NCI-H446 (cell line): Measurements from ENCODE around the gene MRE11.
"Not testable (repeated sequence)": the region's sequence is repeated elsewhere in the genome, so short reads cannot be mapped to it uniquely, and the experiment has no call there.

ENCODE experiments used
- DNase-seq, 2 experiments: peaks; one replicate each; lab custom pipeline; 2025; lab: John Stamatoyannopoulos, UW

The MRE11 gene

DNA sequence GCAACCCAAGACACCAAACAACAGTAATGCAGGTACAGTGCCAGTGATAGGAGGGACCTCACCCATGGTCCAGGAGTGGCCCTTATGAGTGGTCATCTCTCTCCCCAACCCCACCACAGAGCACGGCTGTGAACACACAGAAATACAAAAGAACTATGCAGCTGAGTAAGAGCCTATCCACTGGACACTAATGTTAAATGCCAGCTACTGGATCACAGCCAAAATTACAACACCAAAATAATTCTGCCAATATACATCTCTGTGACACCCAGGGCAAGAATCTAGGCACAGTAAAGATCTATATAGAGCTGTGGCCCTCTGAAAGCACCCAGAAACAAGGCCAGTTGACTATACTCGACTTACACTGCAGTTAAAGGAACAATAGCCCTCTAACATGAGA lies 69.6 kb downstream of the MRE11 start:
- no peak for DNase-seq

DNA sequence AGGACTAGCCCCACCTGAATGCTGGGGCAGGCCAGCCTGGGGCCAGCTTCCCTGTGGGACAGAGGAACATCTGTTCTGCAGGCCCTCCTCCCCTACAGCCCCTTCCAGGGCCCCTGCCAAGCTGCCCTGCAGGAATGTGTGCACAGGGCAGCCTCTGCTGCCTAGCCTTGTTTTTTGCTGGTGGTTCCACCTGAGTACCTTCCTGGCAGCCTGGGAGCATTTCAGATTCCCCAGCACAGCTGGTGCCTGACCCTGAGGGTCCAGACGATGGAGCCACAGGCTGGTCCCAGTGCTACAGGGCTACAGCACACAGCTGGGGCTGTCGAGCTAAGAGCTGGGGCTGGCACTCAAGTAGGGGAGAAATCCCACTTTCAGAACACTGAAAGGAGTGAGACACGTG lies 70.1 kb downstream of the MRE11 start:
- no peak for DNase-seq

DNA sequence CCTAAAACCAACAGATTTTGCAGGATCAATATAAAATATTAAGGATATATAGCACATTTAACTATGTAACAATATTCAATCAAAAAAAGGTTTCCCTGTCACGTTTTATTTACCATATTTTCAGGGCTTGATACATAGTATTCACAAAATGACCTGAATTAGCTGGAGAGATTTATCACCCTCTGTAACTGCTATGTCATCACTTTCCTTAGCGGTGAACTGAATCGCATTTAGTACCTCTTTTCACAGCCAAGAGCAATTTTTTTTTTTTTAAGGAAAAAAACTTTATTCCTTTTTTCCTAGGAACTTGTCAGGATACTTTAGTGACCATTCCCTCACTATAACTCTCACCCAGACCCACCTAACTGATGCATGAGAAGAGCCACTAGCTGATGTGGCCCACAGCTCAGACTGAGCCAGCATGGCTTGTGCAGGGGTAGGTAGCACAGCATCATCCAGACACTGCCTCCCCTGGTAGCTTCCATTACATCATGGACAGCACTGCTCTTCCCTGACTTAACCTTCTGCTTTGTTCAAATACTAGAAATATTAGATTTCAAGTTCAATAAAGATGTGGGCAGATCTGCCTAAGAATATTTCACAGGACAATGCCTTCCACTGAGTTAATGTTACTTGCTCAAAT lies 75.4 kb downstream of the MRE11 start:
- DNase-seq, result no peak

DNA sequence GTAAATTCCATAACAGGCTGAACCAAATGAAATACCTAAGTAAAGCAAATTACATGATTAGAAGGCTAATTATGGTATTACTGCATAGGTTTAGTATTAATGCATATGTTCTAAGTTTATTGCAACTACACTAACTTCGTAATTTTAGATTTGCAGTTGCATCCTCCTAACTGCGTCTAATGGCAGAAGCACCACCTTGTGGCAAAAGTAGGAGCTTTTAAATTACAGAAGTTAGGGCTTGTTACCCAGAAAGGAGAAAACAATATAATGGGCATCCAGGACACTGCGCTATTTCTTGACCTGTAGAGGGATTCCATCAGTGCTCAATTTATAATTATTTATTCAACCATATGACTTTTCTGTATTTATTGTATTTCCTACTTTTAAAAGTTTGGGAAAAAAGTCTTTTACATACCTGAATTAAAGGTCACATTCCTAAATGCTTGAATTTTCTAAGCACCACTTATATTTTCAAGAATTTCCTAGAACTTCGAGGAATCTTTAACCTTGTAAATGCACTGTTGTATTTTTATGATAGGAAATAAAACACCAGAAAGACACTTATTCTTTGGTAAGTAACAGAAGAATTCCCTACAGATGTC lies 76.2 kb downstream of the MRE11 start:
- peak in 1 of 2 experiments; percentile 23 for DNase-seq

DNA sequence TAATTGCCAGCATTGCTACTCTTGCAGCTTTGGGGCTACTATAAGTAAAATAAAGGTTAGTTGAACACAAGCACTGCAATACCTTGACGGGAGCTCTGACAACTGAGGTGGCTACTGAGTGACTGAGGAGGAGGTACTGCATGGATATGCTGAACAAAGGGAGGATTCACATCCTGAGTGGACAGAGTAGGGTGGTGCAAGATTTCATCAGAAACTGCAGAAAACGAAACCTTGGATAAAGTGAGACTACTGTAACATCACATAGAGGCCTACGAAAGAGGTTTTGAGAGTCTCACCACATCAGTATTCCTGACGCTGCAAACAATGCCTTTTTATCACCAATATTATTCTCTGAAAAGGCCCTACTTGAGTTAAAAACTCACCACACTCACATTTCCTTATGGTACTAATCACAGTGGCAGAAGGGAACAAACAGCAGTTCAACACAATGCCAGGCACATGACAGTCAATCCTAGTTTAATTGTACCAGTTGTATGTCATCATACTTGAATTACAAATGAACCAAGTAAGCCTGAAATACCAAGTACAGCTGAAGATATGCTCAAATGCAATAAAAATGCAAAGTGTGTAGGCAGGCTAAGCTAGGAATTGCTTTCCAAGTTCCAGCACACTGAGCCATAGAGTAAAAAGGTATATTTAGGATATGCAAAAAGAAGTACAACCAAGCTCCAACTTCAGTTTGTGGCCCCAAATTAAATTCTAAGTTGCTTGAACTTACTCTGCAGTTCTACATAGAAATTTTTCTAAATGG lies 88.4 kb downstream of the MRE11 start:
- DNase-seq, result no peak

DNA sequence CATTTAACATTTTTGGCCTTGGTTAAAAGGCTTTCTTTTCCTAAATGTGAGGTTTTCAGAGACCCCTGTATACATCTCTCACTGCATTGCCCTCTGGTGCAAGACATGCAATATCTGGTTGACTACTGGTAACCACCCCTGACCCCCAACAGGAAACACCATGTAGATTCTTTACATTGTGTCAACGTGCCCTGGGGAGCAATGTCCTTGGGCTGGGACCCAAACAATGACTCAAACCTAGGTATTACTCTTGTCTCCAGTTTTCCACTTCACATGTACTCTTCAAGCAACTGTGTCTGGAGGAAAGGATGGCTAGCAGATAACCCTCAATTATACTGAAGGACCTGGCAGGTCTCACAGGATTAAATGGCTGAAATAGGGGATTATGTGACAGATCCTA lies 91.3 kb downstream of the MRE11 start:
- DNase-seq, result no peak

DNA sequence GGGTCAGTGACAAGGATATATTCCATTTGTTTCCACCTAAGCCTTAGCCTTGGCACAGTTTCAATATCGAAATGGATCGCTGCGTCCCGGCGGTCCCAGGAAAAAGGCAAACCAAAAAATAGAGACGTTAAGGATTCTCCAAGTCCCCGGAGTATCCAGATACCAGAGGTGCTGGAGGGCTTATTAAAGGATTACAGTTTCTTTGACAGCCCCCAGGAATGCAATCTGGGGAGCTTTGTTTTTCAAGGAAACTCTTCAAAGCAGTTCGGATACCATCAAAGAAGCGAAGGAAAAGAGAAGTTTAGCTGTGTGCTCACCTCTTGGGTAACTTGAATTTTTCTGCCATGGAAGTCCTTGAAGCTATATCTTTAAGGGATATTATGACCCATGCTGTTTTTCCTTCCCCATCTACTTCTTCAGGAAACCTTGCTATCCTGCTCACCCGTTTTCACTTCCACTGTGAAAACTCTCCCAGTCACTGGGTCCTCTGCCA lies 91.8 kb downstream of the MRE11 start:
- DNase-seq, result no peak

DNA sequence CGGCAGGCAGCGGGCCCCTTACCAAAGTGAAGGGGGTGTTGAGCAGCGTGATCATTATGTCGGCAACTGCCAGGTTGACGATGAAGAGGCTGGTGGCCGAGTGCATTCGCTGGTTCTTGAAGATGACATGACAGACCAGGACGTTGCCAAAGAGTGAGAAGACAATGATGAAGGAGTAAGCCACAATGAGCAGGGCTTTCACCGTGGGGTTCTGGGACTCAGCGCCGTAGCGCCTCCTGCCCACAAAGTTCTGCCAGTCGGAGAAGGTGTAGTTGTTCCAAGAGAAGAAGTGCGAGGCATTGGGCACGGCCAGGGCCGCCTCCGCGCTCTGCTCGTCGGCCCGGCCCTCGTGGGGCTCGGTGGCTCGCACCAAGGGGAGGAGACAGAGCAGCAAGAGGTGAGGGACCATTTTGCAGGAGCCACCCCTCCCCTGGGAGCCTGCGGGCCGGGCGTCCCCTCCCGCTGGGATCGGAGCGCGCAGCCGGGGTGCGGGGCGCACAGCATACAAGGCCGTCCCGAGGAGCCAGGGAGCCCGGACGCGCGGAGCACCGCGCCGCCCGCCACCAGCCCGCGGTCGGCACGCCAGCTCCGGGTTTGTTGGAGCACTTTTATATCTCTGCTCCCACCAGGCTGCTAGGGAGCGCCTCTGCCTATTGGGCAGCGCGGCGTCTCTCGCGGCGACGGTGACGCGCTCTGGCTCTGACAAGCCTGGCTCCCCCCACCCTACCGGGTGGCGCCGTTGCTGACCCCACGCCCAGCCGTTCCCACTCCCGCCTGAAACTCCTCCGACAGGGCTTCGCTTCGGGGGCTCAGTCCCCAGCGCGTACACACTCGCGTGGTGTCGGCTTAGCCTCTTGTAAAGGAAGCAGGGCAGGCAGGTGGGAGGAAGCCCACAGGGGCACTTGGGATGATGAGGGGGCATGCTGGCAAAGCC lies 92.5 kb downstream of the MRE11 start, which contains the start of gene GPR83:
Gene GPR83, minus strand, starts transcription at position 581 of the 934 bp plus-strand sequence. Its CDS starts 172 bp downstream, at position 409.
- DNase-seq, result no peak

DNA sequence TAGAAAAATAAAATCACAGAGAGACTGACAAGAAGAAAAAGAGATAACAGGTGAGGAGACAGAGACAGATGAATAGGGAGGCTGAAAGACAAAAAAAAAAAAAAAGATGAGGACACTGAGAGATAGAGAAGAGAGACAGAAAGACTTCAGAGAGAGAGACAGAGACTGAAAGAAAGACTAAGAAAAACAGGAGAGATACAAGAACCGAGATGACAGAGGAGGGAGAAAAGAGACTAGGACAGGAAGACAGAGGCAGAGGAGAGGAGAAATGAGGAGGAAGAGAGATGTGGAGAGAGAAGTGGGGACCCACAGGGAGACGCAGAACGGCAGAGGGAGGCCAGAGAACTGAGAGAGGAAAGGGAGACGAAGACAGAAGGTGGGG lies 93.2 kb downstream of the MRE11 start:
- DNase-seq, result no peak

DNA sequence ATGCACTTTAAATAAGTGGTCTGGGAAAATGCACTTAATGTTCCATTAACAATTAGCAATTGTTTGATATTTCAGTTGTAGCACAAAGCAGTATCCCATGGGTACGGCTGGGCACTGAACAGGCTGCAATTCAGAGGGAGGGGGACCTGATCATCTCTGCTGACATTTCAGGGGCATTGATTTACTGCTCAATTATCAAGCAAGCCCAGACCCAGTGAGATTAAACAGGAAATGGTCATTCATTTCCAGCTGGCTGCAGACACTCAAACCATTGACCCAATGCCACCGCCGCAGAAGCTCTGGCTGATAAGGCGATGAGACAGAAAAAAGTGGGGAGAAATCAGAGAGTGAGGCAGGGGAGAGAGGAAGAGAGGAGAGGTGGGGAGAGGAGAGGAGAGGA lies 93.6 kb downstream of the MRE11 start:
- no peak for DNase-seq

DNA sequence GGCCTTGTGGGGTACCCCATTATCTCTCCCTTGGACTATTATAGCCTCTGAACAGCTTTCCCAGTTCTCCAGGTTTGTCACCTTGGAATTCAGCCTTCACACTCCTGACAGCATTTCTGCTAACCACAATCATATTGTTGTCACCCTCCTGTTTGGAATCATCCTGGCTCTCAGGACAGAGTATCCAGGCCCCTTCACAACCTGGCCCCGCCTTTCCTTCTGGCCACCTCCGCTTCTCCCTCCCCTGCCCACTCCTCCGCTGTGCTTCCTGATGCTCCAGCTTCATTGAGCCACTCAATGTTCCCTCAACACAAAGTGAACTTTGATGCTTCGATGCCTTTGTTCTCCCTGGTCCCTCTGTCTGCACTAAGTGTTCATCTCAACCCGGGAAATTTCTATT lies 95.5 kb downstream of the MRE11 start:
- no peak for DNase-seq

DNA sequence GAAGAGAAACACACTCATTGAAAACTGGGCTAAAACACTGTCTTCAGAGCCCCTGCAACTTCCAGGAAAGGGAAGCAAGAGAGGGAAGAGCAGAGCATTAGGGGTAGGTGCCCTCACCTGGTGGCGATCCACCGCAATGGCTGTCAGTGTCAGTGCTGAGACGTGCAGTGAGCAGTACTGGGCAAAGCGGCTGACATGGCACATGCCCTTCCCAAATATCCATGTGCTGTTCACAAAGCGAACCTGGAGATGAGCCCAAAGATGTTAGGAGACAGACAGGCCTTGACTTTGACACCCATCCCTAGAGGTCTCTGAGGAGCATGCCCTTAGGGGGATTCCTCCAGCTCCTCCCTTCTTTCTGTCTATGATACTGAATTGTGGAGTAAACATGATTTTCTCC lies 97.4 kb downstream of the MRE11 start:
- no peak for DNase-seq

DNA sequence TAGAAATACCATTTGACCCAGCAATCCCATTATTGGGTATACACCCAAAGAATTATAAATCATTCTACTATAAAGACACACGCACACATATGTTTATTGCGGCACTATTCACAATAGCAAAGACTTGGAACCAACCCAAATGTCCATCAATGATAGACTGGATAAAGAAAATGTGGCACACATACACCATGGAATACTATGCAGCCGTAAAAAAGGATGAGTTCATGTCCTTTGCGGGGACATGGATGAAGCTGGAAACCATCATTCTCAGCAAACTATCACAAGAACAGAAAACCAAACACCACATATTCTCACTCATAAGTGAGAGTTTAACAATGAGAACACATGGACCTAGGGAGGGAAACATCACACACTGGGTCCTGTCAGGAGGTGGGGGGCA lies 101.7 kb downstream of the MRE11 start:
- not testable (repeated sequence) for DNase-seq

DNA sequence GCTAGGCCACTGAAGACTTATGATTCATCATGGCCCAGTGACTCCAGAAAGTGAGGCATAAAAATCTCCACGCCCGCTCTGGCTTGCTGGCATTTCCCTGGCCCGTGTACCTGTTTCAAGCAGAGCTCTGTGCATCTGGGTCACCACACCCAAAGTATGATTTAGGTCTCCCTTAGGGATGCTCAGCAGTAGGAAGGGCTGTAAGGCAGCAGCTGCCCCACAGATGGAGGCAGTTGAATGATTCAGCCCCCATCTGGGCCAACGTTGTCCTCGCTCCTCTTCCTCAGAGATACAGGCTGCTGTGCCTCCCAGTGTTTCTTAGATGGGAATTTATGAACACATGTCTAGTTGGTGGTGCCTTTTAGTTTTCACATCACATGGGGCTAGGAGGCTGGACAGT lies 114.0 kb downstream of the MRE11 start:
- no peak for DNase-seq

DNA sequence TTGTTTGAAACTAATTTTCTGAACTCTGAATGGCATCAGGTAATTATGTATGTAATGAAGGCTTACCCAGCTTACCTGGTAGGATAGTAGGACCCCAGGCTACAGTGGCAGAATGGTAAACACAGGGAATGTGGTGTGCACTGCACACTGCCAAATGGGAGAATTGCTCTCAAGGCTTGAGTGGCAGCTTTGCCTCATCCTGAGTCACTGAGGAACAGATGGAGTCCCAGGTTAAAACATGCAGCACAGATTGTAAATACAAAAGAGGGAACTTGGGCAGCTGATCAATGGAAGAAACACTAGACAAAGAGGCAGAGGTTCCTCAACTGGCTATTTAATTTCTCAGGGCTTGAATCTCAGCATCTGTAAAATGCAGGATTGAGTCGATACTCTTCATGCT lies 116.8 kb downstream of the MRE11 start:
- DNase-seq, result peak in 1 of 2 experiments; percentile 28

DNA sequence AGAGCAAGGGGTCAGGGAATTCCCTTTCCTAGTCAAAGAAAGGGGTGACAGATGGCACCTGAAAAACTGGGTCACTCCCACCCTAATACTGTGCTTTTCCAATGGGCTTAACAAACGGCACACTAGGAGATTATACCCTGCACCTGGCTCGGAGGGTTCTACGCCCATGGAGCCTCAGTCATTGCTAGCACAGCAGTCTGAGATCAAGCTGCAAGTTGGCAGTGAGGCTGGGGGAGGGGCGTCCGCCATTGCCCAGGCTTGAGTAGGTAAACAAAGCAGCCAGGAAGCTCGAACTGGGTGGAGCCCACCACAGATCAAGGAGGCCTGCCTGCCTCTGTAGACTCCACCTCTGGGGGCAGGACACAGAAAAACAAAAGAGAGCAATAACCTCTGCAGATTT lies 123.1 kb downstream of the MRE11 start:
- not testable (repeated sequence) for DNase-seq
